ENCODE results near the gene CCDC14. TPM values are rescaled to one million over a fixed set of nuclear protein-coding genes. Genes with fewer than 3 reads are reported as not detected.
"Not testable (repeated sequence)": the region's sequence is repeated elsewhere in the genome, so short reads cannot be mapped to it uniquely, and the experiment has no call there.

CCDC14 gene
- polyA plus RNA-seq, 2 donors = 12.2 to 18.8 TPM

DNA sequence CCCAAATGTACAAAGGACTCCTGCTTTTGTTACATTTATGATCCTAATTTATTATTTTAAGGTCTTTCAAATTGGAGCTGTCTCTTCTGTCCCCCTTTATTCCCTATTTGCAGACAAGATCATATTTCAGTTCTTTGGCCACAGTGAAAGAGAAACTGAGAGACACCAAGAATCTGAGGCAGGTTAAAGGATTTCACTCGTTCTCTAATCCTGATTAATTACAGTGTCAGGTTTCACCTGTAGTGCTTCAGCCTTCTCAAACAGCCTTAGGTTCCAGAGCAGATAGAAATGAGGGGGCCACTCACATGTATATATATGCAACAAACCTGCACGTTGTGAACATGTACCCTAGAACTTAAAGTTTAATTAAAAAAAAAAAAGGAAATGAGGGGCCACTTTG lies 6.2 kb upstream of the CCDC14 start:
- H3K9me3 ChIP-seq (ENCODE audit: control insufficient read depth in 2 of 2, insufficient read depth in 1 of 2, low read depth in 1 of 2, low read length in 1 of 2); H3K36me3 ChIP-seq (ENCODE audit: control insufficient read depth in 2 of 2, insufficient read depth in 2 of 2, low read length in 1 of 2); H3K27me3 ChIP-seq (ENCODE audit: control insufficient read depth in 1 of 2, insufficient read depth in 2 of 2, low read length in 2 of 2); H3K4me1 ChIP-seq (ENCODE audit: control insufficient read depth in 2 of 2, insufficient read depth in 2 of 2, low read length in 1 of 2); H3K4me3 ChIP-seq (ENCODE audit: low read depth in 1 of 2, low read length in 2 of 2); H3K27ac ChIP-seq (ENCODE audit: low read depth in 2 of 2, low read length in 1 of 2): not testable (repeated sequence)
- WGBS, 2 donors = 24 to 25% methylated on average over 2 of the region's 2 CpGs

DNA sequence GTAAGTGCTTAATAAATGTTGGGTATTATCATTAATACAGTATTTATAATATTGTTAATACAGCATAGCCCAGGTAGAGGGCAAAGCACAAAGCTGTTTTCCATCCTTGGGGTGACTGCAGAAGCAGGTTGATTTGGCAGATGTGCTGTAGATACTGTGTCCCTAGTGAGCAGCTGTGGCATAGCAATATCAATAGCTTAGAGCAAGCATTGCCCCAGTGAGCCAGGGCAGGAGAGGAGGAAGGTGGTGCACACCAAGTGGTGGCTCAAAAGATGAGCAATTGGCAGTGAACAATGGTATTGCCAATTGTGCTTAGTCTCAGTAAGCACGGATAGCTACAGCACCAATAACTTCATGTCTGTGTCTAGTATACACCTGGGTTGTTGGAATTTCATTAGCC lies 5.8 kb upstream of the CCDC14 start:
- H3K4me1 ChIP-seq (ENCODE audit: control insufficient read depth in 2 of 2, insufficient read depth in 2 of 2, low read length in 1 of 2); H3K4me3 ChIP-seq (ENCODE audit: low read depth in 1 of 2, low read length in 2 of 2); H3K27ac ChIP-seq (ENCODE audit: low read depth in 2 of 2, low read length in 1 of 2); H3K9me3 ChIP-seq (ENCODE audit: control insufficient read depth in 2 of 2, insufficient read depth in 1 of 2, low read depth in 1 of 2, low read length in 1 of 2); H3K36me3 ChIP-seq (ENCODE audit: control insufficient read depth in 2 of 2, insufficient read depth in 2 of 2, low read length in 1 of 2); H3K27me3 ChIP-seq (ENCODE audit: control insufficient read depth in 1 of 2, insufficient read depth in 2 of 2, low read length in 2 of 2): not testable (repeated sequence)
- WGBS, 2 donors = 39 to 43% methylated on average over 1 of the region's 1 CpG

- not testable (repeated sequence) for H3K4me1 ChIP-seq (ENCODE audit: control insufficient read depth in 2 of 2, insufficient read depth in 2 of 2, low read length in 1 of 2); H3K27ac ChIP-seq (ENCODE audit: low read depth in 2 of 2, low read length in 1 of 2); H3K4me3 ChIP-seq (ENCODE audit: low read depth in 1 of 2, low read length in 2 of 2); H3K9me3 ChIP-seq (ENCODE audit: control insufficient read depth in 2 of 2, insufficient read depth in 1 of 2, low read depth in 1 of 2, low read length in 1 of 2); H3K27me3 ChIP-seq (ENCODE audit: control insufficient read depth in 1 of 2, insufficient read depth in 2 of 2, low read length in 2 of 2); H3K36me3 ChIP-seq (ENCODE audit: control insufficient read depth in 2 of 2, insufficient read depth in 2 of 2, low read length in 1 of 2)
- WGBS, 2 donors = 52 to 60% methylated on average over 1 of the region's 1 CpG
Measured at GRCh38 chr3:123964793-123965192, 3.8 kb upstream of the CCDC14 start.

- 4 to 5% methylated on average over 15 of the region's 15 CpGs for WGBS, 2 donors
Measured at GRCh38 chr3:123961508-123961856, 453 bp upstream of the CCDC14 start.

DNA sequence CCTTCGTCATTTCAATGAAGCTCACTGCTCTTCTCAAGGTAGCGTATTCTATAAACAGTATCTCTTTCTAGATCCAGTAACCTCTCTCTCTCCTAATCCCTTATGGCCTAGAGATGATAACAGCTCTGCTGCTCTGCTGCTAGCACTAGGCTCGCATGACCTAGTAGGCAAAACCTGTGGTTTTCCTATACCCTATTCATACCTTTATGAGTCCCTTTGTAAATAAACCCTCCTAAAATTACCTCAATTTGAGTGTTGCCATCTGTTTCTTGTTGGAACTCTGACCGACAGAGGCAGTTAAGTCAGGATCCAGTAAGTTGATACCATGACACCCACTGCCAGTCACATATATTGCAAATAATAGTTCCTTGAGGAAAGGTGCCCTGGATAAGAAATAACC lies 7.3 kb downstream of the CCDC14 start:
- Histone ChIP-seq H3K9me3 (ENCODE audit: control insufficient read depth in 2 of 2, insufficient read depth in 1 of 2, low read depth in 1 of 2, low read length in 1 of 2) (no peaks in the 10 kb centered on the region), H3K27ac (ENCODE audit: low read depth in 2 of 2, low read length in 1 of 2) (no peak overlapping the region), H3K4me3 (ENCODE audit: low read depth in 1 of 2, low read length in 2 of 2) (no peak overlapping the region), H3K27me3 (ENCODE audit: control insufficient read depth in 1 of 2, insufficient read depth in 2 of 2, low read length in 2 of 2) (no peaks in the 10 kb centered on the region), H3K4me1 (ENCODE audit: control insufficient read depth in 2 of 2, insufficient read depth in 2 of 2, low read length in 1 of 2) (no peaks in the 10 kb centered on the region), H3K36me3 (ENCODE audit: control insufficient read depth in 2 of 2, insufficient read depth in 2 of 2, low read length in 1 of 2) (peaks cover 0 to 6% of the 10 kb centered on the region in 2 donors)
- whole genome bisulfite sequencing, 2 donors = 91 to 92% methylated on average over 4 of the region's 4 CpGs

More at GRCh38 chr3:123961508-123961856, 453 bp upstream of the CCDC14 start:
- no peaks in the 10 kb centered on the region for H3K27me3 ChIP-seq (ENCODE audit: control insufficient read depth in 1 of 2, insufficient read depth in 2 of 2, low read length in 2 of 2)
- H3K36me3 ChIP-seq (ENCODE audit: control insufficient read depth in 2 of 2, insufficient read depth in 2 of 2, low read length in 1 of 2) = no peaks in the 10 kb centered on the region
- H3K27ac ChIP-seq (ENCODE audit: low read depth in 2 of 2, low read length in 1 of 2) = peak overlapping the region; percentile 81 to 90
- peak overlapping the region; percentile 78 to 90 for H3K4me3 ChIP-seq (ENCODE audit: low read depth in 1 of 2, low read length in 2 of 2)
- H3K9me3 ChIP-seq (ENCODE audit: control insufficient read depth in 2 of 2, insufficient read depth in 1 of 2, low read depth in 1 of 2, low read length in 1 of 2) = no peaks in the 10 kb centered on the region
- no peaks in the 10 kb centered on the region for H3K4me1 ChIP-seq (ENCODE audit: control insufficient read depth in 2 of 2, insufficient read depth in 2 of 2, low read length in 1 of 2)

DNA sequence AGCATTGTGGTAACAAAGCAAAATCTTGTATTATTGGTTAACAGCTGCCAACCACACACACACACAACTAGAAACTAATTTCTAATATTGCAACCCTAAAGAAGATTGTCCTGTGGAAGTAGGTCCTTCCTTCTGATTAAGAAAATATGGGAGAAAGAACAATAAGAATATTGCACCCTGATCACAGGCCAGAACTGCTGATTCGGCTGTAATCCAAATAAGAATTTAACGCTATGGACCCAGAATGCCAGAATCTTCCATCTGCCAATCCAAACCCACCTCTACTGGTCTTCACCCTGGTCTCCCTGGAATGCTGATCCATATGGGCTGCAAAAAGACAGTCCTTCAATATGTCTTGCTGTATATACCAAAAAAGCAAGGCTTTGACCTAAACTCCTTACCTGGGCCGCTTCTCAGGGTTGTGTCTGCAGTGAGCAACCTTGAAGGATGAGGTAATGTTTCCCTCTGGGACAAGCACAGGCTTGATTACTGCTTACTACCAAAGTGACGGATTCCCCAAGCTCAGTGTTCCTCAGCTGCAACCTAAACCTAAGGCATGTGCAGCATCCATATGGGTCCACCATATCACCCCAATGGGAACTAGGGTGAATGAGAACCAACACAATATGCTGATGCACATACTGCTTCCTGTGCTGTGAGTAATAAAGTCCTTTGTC lies 8.0 kb downstream of the CCDC14 start:
- WGBS, 2 donors = 86 to 92% methylated on average over 4 of the region's 4 CpGs
- Histone ChIP-seq H3K27me3 (ENCODE audit: control insufficient read depth in 1 of 2, insufficient read depth in 2 of 2, low read length in 2 of 2) (no peaks in the 10 kb centered on the region), H3K4me1 (ENCODE audit: control insufficient read depth in 2 of 2, insufficient read depth in 2 of 2, low read length in 1 of 2) (no peaks in the 10 kb centered on the region), H3K9me3 (ENCODE audit: control insufficient read depth in 2 of 2, insufficient read depth in 1 of 2, low read depth in 1 of 2, low read length in 1 of 2) (no peaks in the 10 kb centered on the region), H3K36me3 (ENCODE audit: control insufficient read depth in 2 of 2, insufficient read depth in 2 of 2, low read length in 1 of 2) (peaks cover 0 to 6% of the 10 kb centered on the region in 2 donors), H3K4me3 (ENCODE audit: low read depth in 1 of 2, low read length in 2 of 2) (no peak overlapping the region), H3K27ac (ENCODE audit: low read depth in 2 of 2, low read length in 1 of 2) (no peak overlapping the region)

- 72 to 86% methylated on average over 6 of the region's 6 CpGs for WGBS, 2 donors
- no peaks in the 10 kb centered on the region for H3K27me3 ChIP-seq (ENCODE audit: control insufficient read depth in 1 of 2, insufficient read depth in 2 of 2, low read length in 2 of 2)
- no peaks in the 10 kb centered on the region for H3K9me3 ChIP-seq (ENCODE audit: control insufficient read depth in 2 of 2, insufficient read depth in 1 of 2, low read depth in 1 of 2, low read length in 1 of 2)
- no peaks in the 10 kb centered on the region for H3K4me1 ChIP-seq (ENCODE audit: control insufficient read depth in 2 of 2, insufficient read depth in 2 of 2, low read length in 1 of 2)
- H3K36me3 ChIP-seq (ENCODE audit: control insufficient read depth in 2 of 2, insufficient read depth in 2 of 2, low read length in 1 of 2) = peaks cover 0 to 9% of the 10 kb centered on the region in 2 donors
- no peak overlapping the region for H3K4me3 ChIP-seq (ENCODE audit: low read depth in 1 of 2, low read length in 2 of 2)
- H3K27ac ChIP-seq (ENCODE audit: low read depth in 2 of 2, low read length in 1 of 2) = no peak overlapping the region
Measured at GRCh38 chr3:123951522-123952447, 9.2 kb downstream of the CCDC14 start.

- H3K4me1 ChIP-seq (ENCODE audit: control insufficient read depth in 2 of 2, insufficient read depth in 2 of 2, low read length in 1 of 2) = no peaks in the 10 kb centered on the region
- H3K27ac ChIP-seq (ENCODE audit: low read depth in 2 of 2, low read length in 1 of 2) = no peak overlapping the region
- H3K9me3 ChIP-seq (ENCODE audit: control insufficient read depth in 2 of 2, insufficient read depth in 1 of 2, low read depth in 1 of 2, low read length in 1 of 2) = no peaks in the 10 kb centered on the region
- no peak overlapping the region for H3K4me3 ChIP-seq (ENCODE audit: low read depth in 1 of 2, low read length in 2 of 2)
- peaks cover 0 to 10% of the 10 kb centered on the region in 2 donors for H3K36me3 ChIP-seq (ENCODE audit: control insufficient read depth in 2 of 2, insufficient read depth in 2 of 2, low read length in 1 of 2)
- 97 to 100% methylated on average over 2 of the region's 2 CpGs for WGBS, 2 donors
- H3K27me3 ChIP-seq (ENCODE audit: control insufficient read depth in 1 of 2, insufficient read depth in 2 of 2, low read length in 2 of 2) = no peaks in the 10 kb centered on the region
Measured at GRCh38 chr3:123949641-123950040, 11.4 kb downstream of the CCDC14 start.

DNA sequence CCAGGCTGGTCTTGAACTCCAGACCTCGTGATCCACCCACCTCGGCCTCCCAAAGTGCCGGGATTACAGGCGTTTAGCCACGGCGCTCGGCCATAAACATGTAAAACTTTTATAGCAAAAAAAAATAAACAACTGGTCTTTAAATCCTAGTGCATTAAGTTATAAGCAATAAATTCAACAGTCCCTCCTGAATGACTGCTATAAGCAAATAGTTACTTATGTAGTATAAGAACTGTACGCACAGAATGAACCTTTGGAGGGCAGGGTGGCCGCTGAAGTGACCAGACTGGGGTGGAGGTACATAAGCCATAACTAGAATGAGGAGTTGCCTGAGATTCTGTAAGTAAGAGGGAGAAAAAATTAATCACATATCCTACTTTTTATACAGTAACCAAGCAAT lies 12.6 kb downstream of the CCDC14 start:
- Histone ChIP-seq H3K27me3 (ENCODE audit: control insufficient read depth in 1 of 2, insufficient read depth in 2 of 2, low read length in 2 of 2) (no peaks in the 10 kb centered on the region), H3K36me3 (ENCODE audit: control insufficient read depth in 2 of 2, insufficient read depth in 2 of 2, low read length in 1 of 2) (peaks cover 0 to 10% of the 10 kb centered on the region in 2 donors), H3K27ac (ENCODE audit: low read depth in 2 of 2, low read length in 1 of 2) (no peak overlapping the region), H3K4me3 (ENCODE audit: low read depth in 1 of 2, low read length in 2 of 2) (no peak overlapping the region), H3K9me3 (ENCODE audit: control insufficient read depth in 2 of 2, insufficient read depth in 1 of 2, low read depth in 1 of 2, low read length in 1 of 2) (no peaks in the 10 kb centered on the region), H3K4me1 (ENCODE audit: control insufficient read depth in 2 of 2, insufficient read depth in 2 of 2, low read length in 1 of 2) (no peaks in the 10 kb centered on the region)
- WGBS, 2 donors = 95 to 97% methylated on average over 9 of the region's 9 CpGs

- no peak overlapping the region for H3K4me3 ChIP-seq (ENCODE audit: low read depth in 1 of 2, low read length in 2 of 2)
- no peaks in the 10 kb centered on the region for H3K4me1 ChIP-seq (ENCODE audit: control insufficient read depth in 2 of 2, insufficient read depth in 2 of 2, low read length in 1 of 2)
- no peak overlapping the region for H3K27ac ChIP-seq (ENCODE audit: low read depth in 2 of 2, low read length in 1 of 2)
- H3K9me3 ChIP-seq (ENCODE audit: control insufficient read depth in 2 of 2, insufficient read depth in 1 of 2, low read depth in 1 of 2, low read length in 1 of 2) = no peaks in the 10 kb centered on the region
- peaks cover 0 to 4% of the 10 kb centered on the region in 2 donors for H3K36me3 ChIP-seq (ENCODE audit: control insufficient read depth in 2 of 2, insufficient read depth in 2 of 2, low read length in 1 of 2)
- no peaks in the 10 kb centered on the region for H3K27me3 ChIP-seq (ENCODE audit: control insufficient read depth in 1 of 2, insufficient read depth in 2 of 2, low read length in 2 of 2)
Measured at GRCh38 chr3:123947482-123947881, 13.5 kb downstream of the CCDC14 start.

All from esophagus (tissue), 2 donors.